Activated T-helper 9 cell treated with anti-CD3 and anti-CD28 coated beads, Interleukin-2, amount 50 U/mL, for 16 hours (primary cell): Measurements from ENCODE around the gene PFKFB4.
A peak's percentile ranks its signal among the peaks of the same experiment; 100 is the strongest.
"Not testable (repeated sequence)": the region's sequence is repeated elsewhere in the genome, so short reads cannot be mapped to it uniquely, and the experiment has no call there.

Experiments
- DNase-seq: peaks from one replicate; pipeline ENCODE4 v3.0.0-alpha.2; 2020; ENCODE audit warnings: low read depth

Gene PFKFB4

DNA sequence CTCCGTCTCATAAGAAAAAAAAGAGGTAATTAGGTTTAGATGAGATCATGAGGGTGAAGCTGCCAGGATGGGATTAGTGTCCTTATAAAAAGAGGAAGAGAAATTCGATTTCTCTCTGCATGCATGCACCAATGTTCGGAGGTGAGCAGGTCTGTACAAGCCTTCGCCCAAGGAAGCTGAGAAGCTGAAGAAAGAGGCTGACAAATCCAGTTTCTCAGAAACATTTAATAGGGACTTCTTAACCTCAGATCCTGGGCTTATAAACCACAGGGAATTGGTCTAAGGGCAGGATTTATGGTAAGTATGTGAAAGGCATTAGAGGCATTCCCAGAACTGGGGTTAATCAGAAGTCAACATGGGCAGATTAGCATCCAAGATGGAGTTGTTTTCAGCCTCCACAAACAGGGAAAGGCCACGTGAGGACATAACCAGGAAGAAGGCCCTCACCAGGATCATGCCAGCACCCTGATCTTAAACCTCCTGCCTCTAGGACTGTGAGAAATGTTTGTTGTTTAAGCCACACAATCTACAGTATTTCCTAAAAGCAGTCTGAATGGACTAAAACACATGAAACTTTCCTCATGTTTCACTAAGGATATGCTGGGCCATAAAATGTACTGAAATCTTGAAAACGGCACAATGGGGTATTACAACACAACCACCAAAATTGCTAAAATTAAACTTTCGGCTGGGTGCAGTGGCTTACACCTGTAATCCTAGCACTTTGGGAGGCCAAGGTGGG, 64.0 kb downstream of the PFKFB4 start:
- DNase-seq = no peak

DNA sequence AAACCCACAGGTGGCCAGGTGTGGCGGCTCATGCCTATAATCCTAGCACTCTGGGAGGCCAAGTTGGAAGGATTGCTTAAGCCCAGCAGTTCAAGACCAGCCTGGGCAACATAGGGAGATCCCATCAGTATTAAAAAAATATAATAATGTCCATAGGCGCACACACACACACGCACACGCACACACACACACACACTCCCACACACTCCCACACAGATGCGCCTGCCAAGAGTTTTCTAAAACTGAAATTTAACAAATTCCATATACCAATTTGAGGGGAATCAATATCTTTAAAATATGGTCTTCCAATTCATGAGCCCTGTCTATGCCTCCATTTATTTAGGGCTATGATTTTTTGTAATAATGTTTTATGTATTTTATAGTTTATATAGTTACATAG, 69.7 kb downstream of the PFKFB4 start:
- DNase-seq = no peak

DNA sequence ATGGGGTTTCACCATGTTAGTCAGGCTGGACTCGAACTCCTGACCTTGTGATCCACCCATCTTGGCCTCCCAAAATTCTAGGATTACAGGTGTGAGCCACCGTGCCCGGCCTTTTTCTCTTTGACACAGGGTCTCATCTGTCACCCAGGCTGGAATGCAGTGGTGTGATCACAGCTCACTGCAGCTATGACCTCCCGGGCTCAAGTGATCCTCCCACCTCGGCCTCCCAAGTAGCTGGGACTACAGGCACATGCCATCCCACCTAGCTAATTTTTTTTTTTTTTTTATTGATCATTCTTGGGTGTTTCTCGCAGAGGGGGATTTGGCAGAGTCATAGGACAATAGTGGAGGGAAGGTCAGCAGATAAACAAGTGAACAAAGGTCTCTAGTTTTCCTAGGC, 73.8 kb downstream of the PFKFB4 start:
- not testable (repeated sequence) for DNase-seq

DNA sequence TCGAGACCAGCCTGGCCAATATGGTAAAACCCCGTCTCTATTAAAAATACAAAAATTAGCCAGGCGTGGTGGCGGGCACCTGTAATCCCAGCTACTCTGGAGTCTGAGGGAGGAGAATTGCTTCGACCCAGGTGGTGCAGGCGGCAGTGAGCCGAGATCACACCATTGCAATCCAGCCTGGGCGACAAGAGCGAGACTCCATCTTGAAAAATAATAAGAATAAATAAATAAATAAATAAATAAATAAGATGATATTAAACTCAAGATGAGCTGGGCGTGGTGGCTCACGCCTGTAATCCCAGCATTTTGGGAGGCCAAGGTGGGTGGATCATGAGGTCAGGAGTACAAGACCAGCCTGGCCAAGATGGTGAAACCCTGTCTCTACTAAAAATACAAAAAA, 75.7 kb downstream of the PFKFB4 start:
- DNase-seq = not testable (repeated sequence)

DNA sequence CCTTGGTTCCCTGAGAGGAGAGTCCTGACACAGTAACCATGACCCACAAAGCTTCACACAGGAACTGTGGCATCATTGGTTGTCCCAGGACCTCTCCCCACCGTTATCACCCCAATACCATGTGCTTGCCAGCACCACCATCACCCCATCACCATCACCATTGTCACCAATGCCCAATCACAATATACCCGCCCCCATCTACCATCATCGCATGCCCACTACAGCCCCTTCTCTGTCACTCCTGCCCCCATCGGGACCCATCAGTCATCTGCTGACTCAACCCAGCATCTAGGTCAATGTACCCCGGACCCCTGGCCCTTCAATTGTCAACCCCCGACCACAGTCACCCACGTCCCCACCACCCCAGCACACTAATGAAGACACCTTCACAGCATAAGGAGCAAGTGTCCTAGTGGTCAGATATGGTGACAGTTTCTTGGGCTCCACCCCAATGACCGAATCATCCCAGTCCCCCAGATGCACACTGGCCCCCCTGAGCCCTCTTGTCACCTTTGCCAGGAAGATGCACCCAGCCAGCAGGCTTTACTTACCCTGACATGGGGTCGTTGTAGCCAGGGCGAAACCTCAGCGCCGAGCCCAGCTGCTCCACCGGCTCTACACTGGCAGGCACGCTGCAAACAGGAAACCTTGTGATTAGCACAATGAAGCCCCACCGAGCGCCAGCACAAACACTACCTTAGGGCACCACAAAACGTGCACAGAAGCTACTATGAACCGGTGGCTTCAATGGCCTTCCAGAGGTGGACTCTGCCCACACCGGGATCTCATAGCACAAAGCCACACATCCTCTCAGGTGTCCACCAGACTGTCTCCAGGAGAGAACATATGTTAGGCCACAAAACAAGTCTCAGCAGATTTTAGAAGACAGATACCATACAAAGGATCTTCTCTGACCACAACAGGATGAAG, 77.7 kb downstream of the PFKFB4 start:
- DNase-seq = no peak

DNA sequence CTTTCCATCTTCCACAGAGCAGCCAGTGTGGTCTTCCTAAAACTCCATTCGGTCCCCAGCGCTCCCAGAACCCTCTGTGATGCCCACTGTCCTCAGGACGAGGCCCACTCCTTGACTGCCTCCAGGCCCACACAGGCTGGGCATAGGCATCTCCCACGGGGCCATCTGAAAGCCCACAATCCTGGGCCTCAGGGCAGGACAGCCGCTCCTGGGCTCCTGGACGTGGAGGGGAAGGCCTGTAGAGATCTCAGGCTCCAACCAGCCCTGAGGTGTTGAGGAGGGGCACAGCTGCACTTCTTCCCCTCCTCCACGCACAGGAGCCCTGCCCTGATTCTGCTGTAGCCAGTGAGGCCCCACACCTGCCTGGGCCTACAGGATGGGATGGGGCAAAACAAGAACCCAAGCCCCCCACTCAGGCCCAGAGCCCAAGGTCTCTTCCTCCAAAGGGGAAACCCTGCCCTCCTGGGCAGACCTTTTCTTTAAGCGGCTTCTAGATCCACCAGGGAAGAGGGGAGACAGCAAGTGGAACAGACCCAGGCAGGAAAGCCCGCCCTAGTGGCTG, 78.6 kb downstream of the PFKFB4 start:
- no peak for DNase-seq

DNA sequence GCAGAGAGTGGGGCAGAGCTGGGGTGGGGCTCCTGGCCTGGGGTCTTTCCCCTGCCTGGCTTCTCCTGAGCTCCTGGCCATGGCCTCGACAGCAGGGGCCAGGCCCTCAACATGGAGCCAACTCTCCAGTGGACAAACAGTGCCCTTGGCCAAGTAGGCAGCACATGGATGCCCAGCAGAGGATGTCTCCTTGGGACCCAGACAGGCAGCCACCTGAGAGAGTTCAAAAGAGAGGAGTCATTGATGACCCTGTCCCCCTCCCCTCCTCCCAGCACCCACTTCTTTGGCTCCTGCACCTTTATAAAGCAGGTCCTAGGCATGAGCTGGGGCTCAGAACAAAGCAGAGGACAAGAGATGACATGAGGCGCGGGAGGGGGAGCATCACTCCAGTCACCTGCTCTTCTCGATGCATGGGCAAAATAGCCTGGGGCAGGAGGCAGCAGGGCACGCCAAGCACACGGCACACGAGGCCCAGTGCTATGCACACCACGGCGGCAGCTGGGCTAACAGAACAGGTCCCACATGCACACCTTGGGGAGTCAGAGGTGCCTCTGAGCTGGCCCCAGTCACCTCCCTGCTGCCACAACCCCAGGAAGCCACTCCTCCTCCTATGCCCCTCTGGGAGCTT, 80.1 kb downstream of the PFKFB4 start:
- no peak for DNase-seq

DNA sequence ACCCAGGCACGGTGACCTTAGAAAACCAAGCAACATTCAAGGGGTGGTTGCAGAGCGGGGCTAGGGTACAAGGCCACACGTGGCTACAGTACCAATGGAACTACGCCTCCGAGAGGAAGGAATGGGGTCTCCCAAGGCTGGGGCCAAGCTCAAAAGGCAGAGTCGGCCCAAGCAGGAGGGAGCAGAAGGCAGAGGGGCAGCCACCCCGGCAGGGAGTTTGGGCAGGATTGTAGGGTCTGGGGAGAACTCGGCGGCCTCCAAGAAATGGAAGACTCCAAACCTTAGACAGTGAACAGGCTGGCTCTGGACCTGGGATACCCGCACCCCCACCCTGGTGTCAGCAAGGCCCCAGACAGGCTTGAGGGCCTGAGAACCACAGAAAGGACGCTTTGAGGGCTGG, 81.4 kb downstream of the PFKFB4 start:
- DNase-seq = no peak

DNA sequence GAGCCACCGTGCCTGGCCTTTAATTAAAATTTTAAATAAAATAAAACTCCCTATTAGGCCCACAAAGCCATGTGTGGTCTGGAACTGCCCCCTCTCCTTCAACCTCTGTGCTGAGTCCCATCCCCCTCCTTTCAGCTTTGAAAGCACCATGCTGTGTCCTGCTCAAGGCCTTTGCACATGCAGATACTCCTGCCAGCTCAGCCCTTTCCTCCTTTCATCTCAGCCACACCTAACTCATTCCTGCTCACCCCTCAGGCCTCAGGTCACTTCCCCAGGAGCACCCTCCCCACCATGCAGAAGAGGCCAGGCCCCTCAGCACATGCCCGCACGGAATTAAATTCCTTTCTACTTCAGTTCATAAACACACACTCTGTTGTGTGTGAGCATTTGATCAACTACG, 82.0 kb downstream of the PFKFB4 start:
- no peak for DNase-seq

DNA sequence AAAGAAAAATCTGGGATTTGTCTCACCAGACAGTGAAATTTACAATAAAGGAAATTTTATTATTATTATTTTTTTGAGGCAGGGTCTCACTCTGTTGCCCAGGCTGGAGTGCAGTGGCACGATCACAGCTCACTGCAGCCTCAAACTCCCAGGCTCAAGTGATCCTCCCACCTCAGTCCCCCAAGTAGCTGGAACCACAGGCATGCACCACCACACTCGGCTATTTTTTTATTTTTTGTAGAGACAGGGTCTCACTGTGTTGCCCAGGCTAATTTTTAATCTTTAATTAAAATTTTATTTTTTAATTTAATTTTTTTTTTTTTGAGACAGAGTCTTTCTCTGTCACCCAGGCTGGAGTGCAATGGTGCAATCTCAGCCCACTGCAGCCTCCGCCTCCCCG, 82.6 kb downstream of the PFKFB4 start:
- DNase-seq = not testable (repeated sequence)

DNA sequence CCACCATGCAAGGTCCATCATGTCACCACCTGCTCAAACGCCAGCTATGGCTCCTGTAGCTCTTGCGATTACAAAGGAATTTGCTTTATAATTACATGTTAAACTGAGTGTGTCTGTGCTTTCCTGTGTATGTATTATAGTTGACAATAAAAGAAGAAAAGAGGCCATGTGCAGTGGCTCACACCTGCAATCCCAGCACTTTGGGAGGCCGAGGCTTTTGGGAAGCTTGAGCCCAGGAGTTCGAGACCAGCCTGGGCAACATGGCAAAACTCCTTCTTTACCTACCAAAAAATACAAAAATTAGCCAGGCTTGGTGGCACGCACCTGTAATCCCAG, 83.0 kb downstream of the PFKFB4 start:
- DNase-seq = no peak

DNA sequence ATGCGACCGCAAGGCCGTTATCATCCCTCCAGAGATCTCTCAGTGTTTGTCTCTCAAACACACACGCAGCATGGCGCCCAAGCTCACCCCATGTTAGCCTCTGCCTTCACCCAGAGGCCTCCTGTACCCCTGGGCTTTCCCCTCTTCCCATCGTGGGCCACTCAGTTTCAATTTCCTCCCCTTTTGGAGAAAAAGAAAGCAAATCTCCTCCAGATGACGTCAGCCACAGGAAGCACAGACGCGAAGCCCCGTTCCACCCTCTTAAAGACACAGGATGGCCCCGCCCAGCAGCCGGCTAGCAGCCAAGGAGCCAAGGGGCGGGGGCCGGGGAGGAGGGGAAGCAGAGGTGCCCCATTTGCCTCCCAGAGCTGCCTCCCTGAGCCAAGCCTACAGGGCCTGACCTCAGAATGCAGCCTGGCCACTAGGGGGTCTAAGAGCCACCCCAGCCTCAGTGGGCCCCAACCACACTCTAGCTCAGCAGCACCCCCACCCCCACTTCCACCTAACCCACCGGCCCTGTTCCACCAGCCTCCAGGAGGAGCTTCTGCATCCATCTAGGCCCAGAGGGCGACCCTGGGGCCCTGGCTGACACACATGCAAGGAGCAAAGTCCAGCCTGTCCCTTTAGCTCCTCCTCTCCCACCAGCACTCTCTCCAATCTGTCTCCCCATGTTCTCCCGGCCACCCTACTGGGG, 83.5 kb downstream of the PFKFB4 start:
- peak; percentile 88 for DNase-seq

DNA sequence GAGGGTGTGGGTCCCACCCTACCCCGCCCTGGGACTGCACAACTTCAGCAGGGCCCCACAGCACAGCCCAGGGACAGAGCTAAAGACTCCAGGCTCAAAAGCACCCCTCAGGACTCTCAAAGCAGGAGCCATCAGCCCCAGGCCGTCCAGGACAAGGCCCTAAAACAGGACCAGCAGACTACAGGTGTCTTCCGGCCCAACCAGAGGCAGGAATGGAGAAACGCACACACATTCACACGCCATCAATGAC, 84.0 kb downstream of the PFKFB4 start:
- no peak for DNase-seq

DNA sequence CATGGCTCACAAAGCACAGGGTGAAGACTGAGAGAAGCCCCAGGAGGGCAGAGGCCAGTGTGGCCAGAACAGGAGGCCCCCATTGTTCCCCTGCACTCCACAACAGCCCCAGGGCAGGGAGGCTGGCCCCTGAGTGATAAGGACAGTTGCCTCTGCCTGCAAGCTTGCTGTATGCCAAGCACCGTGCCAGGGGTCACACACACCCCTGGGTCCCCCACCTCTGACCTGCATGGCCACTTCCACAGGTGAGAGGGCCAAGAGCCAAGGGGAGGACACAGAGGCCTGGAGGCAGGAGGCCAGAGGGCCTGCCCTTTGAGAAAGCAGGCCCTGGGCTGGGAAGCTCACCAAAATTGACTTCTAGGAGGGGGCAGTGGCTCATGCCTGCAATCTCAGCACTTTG, 86.3 kb downstream of the PFKFB4 start:
- DNase-seq = no peak

DNA sequence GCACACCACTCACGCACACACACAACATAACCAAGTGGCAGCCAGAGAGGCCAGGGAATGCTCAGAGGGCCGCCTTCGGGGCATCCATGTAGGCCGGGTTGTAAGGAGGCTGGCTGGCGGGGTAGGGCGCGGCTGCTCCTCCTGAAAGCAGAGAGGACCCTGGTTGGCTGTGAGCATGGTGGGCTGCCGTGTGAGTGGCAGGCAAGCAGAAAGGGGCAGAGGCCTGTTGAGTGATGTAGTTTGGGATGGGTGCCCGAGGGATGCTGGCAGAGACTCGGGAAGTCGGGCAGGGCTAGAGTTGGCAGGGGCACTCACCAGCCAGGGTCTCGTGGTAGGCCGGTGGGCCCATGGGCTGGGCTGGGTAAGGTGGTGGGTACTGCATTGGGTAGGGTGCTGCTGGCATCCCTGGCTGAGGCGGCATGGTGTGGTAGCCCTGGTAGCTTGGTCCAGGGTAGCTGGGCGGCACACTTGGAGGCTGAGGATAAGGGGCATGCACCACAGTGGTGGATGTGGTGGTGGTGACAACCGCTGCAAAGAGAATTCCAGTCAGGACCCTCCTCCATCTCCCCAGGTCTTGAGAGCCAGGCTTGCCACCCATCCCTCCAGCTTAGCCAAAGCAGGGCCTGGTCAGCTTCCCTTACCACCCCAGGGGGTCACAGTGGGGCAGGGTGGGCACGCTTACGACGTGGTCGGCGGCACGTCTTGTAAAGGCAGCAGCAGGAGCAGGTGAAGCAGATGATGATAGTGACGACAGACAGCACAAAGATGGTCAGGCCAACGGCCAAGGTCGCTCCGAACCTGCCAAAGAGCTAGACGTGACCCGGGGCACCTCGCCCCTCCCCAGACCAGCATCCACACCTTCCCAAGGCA, 87.3 kb downstream of the PFKFB4 start:
- DNase-seq = no peak

DNA sequence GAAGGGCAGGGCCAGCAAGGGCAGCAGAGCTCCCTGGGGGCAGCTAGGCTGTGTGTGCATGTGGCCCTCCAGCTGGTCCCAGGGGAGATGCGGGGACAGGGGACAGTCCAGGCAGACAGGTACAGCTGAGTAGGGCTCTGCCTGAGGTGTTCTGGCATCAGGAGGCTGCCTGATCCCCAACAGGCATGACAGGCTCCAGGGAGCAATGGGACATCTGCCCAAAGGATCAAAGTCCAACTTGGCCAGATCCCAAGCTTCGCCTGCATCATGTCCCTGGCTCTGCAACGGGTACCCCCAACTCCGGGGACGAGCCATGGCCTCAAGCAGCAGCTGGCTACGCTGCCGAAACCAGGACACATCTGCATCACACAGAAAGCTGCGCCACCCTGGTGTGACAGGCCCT, 88.3 kb downstream of the PFKFB4 start:
- no peak for DNase-seq
